Fibroblast of gingiva (primary cell): Measurements from ENCODE around the gene ZG16.

Source experiments
- DNase-seq: peaks from one replicate; pipeline ENCODE4 v3.0.0-alpha.2; 2011; ENCODE audit warnings: low read depth

ZG16 gene

GRCh38 chr16:29809850-29810698 lies 32.0 kb downstream of the ZG16 start:
- no peak for DNase-seq

DNA sequence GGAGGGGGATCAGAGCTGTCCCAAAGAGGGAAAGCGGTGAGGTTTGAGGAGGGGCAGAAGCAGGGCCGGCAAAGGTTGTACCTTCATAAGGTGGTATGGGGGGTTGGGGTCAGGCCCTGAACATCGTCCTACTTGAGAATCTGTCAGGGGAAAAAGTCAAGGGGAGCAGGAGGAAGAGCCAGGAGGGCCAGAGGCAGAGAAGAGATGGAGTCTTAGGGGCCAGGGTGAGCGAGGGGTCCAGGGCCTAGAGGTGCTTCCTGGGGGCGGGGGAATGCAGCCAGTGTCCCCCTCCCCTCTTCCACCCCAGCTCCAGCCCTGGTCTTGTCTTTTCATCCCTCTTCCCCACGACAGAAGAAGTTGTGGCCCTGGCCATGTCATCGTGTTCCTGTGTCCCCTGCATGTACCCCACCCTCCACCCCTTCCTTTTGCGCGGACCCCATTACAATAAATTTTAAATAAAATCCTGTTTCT lies 32.7 kb downstream of the ZG16 start:
- no peak for DNase-seq

DNA sequence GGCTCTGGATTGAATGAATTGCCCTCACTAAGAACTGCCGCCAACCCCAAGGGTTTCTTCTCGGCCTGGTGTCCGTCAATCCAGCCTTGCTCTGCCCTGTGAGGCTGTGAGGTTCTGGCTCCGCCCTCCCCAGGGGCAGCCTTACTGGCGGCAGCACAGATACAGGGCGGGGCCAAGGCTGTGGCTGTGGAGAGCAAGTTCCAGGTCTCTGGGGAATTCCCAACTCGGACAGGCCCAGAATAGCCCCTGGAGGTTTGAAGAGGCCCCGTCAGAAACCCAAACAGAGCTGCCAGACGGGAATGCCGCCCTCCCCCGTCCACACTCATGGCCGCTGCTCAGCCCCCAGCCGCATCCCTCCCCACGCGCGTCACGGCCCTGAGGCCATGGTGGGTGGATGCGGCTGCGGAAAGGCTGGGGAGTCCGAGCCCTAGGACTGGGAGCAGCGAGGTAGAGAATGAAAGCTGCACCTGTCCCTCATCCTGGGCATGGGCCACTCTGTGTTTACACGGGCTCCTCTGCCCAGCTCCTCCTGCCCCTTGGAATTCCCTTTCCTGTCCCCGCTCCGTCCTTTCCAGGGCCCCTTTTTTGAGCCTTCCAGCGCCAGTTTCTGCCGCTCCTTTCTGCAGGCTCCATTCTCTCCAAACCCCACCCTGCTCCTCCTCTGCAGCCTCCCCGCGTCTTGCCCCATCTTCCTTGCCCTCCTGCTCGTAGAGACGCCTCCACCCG lies 33.3 kb downstream of the ZG16 start:
- DNase-seq = peak; percentile 98

GRCh38 chr16:29811896-29812665 lies 34.0 kb downstream of the ZG16 start, which contains the start of gene PRRT2:
PRRT2 (plus strand) TSS chr16:29812193; CDS start chr16:29813055, 862 bp downstream.
- DNase-seq = peak; percentile 54

- DNase-seq = no peak
Measured at GRCh38 chr16:29812754-29813643, 34.9 kb downstream of the ZG16 start.

DNA sequence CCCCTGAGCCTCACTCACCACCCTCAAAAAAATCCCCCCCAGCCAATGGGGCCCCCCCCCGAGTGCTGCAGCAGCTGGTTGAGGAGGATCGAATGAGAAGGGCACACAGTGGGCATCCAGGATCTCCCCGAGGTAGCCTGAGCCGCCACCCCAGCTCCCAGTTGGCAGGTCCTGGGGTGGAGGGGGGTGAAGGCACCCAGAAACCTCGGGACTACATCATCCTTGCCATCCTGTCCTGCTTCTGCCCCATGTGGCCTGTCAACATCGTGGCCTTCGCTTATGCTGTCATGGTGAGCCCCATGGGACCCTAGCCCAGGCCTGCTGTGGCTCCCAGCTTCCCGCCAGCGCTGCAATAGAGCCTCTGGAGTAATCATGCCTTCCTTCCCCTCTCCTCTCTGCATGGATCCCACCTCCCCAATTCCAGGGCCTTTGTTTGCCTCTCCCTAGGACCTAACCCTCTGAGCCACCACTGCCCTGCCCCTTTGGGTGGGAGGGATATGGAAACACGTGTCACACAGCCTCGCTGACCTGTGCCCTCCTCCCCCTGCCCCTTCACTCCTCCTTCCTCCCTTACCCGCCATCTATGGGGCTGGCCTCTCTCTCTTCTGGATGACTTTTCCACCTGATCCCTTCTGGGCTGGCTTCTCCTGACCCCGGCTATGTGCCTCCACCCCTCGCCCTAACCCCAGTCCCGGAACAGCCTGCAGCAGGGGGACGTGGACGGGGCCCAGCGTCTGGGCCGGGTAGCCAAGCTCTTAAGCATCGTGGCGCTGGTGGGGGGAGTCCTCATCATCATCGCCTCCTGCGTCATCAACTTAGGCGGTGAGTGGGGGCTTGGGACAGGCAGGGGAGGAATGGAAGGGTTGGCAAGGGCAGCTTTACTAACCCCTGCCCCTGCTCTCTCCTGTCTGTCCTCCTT lies 35.8 kb downstream of the ZG16 start:
- no peak for DNase-seq

DNA sequence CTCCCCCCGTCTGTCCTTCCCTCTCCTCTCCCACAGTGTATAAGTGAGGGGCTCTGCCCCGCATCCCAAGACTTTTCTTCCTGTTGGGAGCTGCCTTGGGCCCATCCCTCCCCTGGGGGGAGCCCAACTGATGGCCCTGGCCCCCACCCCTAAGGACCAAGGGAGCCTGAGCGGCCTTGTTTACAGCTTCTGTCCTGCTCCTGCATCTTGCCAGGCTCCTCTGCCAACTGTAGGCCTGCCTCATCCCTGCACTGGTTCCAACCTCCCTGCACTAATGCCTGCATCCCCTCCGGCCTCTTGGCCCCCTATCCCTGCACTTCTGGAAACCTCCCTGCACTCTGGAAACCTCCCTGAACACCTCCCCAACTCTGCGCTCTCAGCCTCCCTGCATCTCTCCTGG lies 36.5 kb downstream of the ZG16 start:
- no peak for DNase-seq

DNA sequence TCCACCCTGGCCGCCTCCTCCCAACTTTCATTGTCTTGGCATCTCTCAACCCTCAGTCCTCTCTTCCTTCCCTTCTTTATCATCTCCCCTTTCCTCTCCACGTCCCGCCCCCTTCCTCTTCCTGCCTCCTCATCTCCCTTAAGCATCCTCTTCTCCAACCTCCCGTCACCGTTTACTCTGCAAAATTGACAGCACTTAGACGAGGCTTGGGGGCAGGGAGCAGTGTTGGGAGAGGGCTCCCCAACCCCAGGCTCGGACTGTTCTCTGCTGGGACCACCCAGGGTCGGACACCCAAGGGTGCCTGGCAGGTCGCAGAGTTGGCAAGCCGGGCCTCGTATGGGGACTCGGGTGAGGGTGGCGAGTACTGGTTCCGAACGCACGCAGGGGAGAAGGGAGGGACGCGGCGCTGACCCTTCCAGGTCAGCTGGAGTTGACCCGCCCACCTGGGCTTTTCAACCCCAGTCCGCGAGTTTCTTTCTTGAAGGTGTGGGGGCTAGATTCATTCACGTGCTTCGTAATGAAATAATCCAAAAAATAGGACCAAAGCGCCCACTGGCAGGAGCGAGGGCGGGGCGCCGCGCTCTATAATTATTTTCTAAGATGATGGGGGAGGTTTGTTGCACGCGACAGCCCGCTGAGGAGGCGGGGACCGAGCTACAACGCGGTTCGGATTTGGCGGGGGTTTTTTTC lies 37.1 kb downstream of the ZG16 start:
- DNase-seq = no peak

DNA sequence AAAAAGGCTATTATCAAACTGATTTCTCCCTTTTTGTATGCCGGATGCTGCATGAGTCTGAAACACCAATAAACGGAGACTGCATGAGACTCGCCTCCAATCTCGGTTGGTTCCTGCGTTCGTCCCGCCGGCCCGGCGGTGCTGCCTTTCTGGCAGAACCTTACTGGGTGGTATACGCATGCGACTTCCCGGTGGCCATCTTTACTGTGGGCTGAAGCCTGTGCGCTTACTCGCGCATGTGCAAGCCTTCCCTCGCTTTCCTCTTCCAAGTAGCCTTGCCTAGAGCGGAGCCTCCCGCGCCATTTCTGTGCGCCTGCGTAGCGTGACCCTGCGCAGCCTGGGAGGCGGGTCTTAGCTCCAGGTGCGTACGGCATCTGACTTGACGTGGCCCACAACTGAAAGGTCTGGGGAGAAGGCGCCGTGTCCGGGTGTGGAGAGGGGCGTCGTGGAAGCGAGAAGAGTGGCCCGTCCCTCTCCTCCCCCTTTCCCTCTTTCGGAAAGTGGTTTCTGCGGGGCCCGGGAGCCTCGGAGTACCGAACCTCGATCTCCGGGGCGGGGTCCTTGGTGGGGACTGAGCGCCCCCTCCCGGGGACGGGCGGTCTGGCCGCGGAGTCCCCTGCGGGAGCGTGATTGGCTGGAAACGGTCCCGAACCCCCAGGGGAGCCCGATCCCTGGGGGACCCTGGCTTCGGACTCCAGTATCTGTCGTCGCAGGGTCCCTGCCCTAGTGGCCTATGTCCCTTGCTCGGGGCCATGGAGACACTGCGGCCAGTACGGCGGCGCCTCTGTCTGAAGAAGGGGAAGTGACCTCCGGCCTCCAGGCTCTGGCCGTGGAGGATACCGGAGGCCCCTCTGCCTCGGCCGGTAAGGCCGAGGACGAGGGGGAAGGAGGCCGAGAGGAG lies 38.0 kb downstream of the ZG16 start, which contains the start of gene PAGR1:
TSS of gene PAGR1 (plus strand) at position 360 of the 901 bp plus-strand sequence. CDS start at position 734, 374 bp downstream.
- DNase-seq = peak; percentile 100

- DNase-seq = peak; percentile 71
Measured at GRCh38 chr16:29816694-29817441, 38.8 kb downstream of the ZG16 start.

DNA sequence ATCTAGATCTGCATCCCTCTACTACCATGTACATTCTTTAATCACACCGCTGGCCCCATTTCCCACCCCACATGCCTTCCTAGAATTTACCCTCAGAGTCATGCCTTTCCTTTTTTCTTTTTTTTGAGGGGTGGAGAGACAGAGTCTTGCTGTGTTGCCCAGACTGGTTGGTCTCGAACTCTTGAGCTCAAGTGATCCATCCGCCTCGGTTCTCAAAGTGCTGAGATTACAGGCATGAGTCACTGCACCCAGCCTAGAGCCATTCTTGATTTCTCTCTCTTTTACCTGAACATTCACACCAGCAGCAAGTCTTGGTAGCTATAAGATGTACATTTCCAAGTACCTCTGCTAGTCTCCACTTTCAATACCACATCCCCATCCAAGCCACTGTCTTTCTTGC lies 40.0 kb downstream of the ZG16 start:
- no peak for DNase-seq

GRCh38 chr16:29819506-29819905 lies 41.5 kb downstream of the ZG16 start:
- DNase-seq = no peak

- peak; percentile 72 for DNase-seq
Measured at GRCh38 chr16:29820271-29820701, 42.2 kb downstream of the ZG16 start, which contains the start of gene MVP. MVP (plus strand) TSS chr16:29820462; CDS start chr16:29830550, 10,088 bp downstream.

DNA sequence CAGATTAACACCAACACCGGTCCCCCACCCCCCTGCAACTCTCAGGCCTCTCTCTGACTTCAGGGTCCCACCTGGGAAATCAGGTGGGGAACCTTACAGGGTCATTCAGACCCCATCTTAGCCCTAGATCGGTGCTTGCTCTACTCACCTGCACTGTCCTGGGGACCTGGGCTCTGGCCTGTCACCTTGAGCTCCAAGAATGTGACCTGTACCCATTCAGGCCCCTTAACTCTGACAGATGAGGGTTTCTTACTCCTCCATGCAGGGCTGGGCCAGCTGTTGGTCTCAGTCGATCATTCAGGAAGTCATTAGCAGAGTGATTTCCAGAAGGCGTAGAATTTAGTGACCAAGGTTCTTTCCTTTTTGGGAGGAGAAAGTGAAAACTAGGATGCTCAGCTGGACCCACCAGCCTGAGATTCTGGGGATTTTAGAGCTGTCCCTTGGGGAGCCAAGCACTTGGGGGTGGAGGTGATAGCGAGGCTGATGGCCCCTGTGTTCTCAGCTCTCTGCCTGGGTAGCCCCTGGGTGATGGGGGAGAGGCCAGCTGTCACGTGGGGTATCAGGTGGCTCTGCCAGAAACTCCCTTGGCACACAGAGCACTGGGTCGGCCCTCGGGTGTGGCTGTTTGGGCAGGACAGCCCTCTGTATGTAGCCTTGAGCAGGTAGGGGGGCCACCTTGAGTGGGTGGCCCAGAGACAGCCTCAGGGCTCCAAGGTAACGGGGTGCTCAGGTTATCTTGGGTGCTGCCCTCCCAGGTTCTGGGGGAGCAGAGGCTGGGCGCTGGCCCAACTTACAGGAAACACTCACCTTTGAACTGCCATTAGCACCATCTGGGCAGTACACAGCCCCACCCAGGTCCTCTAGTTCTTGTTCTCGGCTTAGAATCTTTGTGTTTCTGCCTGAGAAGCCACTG lies 42.9 kb downstream of the ZG16 start:
- DNase-seq = peak; percentile 54

- peak; percentile 70 for DNase-seq
Measured at GRCh38 chr16:29821643-29822115, 43.6 kb downstream of the ZG16 start.

- DNase-seq = peak; percentile 57
Measured at GRCh38 chr16:29824589-29825144, 46.6 kb downstream of the ZG16 start.
